Heart right ventricle (tissue), 16 donors: ENCODE results near the gene UBALD2. TPM values are rescaled to one million over a fixed set of nuclear protein-coding genes. Genes with fewer than 3 reads are reported as not detected.
"Not testable (repeated sequence)": the region's sequence is repeated elsewhere in the genome, so short reads cannot be mapped to it uniquely, and the experiment has no call there.

Experiments used
- ATAC-seq, 8 donors: fragments of 200-7000 bp; cut with Tn5 transposase; one replicate each; pipeline ENCODE4 v1.9.1; 2020; ENCODE audit warnings: mild to moderate bottlenecking in 8 of 8, moderate library complexity in 8 of 8, moderate number of reproducible peaks in 1 of 8
- DNase-seq, 2 donors: peaks; one replicate each; pipeline ENCODE4 v3.0.0-alpha.2; 2020
- H3K27ac ChIP-seq, 10 donors: fragments of 200-600 bp; sonication (generic) in 2 of 10; one replicate each; pipeline versions ENCODE4 v1.5.0 to v1.8.0; 2020 to 2022; ENCODE audit warnings: mild to moderate bottlenecking in 3 of 10
- H3K27me3 ChIP-seq, 7 donors: fragments of 200-600 bp; one replicate each; pipeline ENCODE4 v1.8.0; 2021 to 2022; ENCODE audit warnings: mild to moderate bottlenecking in 2 of 7
- H3K36me3 ChIP-seq, 9 donors: fragments of 200-600 bp; sonication (generic) in 1 of 9; one replicate each; pipeline versions ENCODE4 v1.5.0 to v1.8.0; 2020 to 2022; ENCODE audit warnings: mild to moderate bottlenecking in 2 of 9
- H3K4me1 ChIP-seq, 9 donors: fragments of 200-600 bp; sonication (generic) in 1 of 9; one replicate each; pipeline versions ENCODE4 v1.5.0 to v1.8.0; 2020 to 2022; ENCODE audit warnings: mild to moderate bottlenecking in 4 of 9
- H3K4me3 ChIP-seq, 10 donors: fragments of 200-600 bp; sonication (generic) in 2 of 10; one replicate each; pipeline versions ENCODE4 v1.5.0 to v1.8.0; 2020 to 2022; ENCODE audit warnings: mild to moderate bottlenecking in 7 of 10, moderate library complexity in 2 of 10
- H3K9me3 ChIP-seq, 11 donors: fragments of 200-600 bp in 10 of 11; sonication (generic) in 2 of 11; one replicate each; pipeline versions ENCODE4 v1.5.0 to v1.8.0; 2013 to 2022; ENCODE audit warnings: mild to moderate bottlenecking in 2 of 11, control low read depth in 1 of 11, moderate library complexity in 1 of 11
- CTCF ChIP-seq, 9 donors: fragments of 200-600 bp; sonication (generic) in 2 of 9; IDR thresholded peaks; one replicate each; pipeline versions ENCODE4 v1.5.0 to v1.8.0; 2021 to 2022; ENCODE audit warnings: antibody characterized with exemption in 9 of 9, mild to moderate bottlenecking in 5 of 9, moderate library complexity in 1 of 9
- WGBS, 2 donors: extraction: QIAGEN DNeasy Blood & Tissue Kit; methylation state at CpG; one replicate each; pipeline ENCODE4 v1.1.7; 2013; ENCODE audit warnings: inconsistent platforms in 1 of 2; 5-methylcytosine and 5-hydroxymethylcytosine counted together
- intact Hi-C, 10 donors: fragments of 100-400 bp; cut with DNase I; formaldehyde crosslinking; loops; one replicate each; pipeline versions ENCODE4 v1.11.1 to v1.14.2; 2022
- polyA plus RNA-seq, 2 donors: library from polyadenylated mRNA; stranded (reverse); fragments of 200-250 nt; gene quantifications; one replicate each; pipeline ENCODE4 v1.2.3, GENCODE V29; 2013
- total RNA-seq, 10 donors: library from RNA; stranded (reverse); fragmentation: NEBNext Ultra II Directional in 3 of 10; extraction: Animal tissue kit (Norgen Biotek cat#: 25700) in 3 of 10; gene quantifications; one replicate each; pipeline versions ENCODE4 v1.2.1 to v1.2.4, GENCODE V29; 2021 to 2023
- donor health status: Arrhythmogenic right ventricular cardiomyopathy.
- donor health status: ischemic (EF 13 %, LVEDD 7.1; RV severe dilation, severe dysfunction).
- donor health status: healthy with polysubstance abuse.
- donor health status: DM: no; HTN: yes; CAD: no.
- donor health status: DM: no; HTN: no; CAD: no.
- donor health status: ischemic (EF 25% LVEDD 6.9; RV normal size, moderate dysfunction).
- donor health status: ischemic (EF 25% LVEDD 5.7; RV mildly dilated, moderate dysfunction).
- donor health status: healthy.
- donor health status: DM: yes; HTN: yes; CAD: no.
- donor health status: Ischemic cardiomyopathy.
- donor health status: ischemic (EF 35%, LVEDD 5.7; RV mildly dilated, moderate dysfunction).
- donor health status: nonischemic (EF 11% LVEDD 7.7; RV severe dilation, severe dysfunction).
- donor health status: DM: yes; HTN: yes; CAD: no.
- donor health status: PGD.
- donor health status: ischemic (EF 29% LVEDD 5.4; RV normal size, mild dysfunction).
- donor health status: nonischemic (EF 23%, LVEDD 6.1; RV moderate dilation, normal function).

UBALD2 gene
- total and polyA plus RNA-seq, 12 donors, result 13.3 to 50.7 (median 26.5) TPM

DNA sequence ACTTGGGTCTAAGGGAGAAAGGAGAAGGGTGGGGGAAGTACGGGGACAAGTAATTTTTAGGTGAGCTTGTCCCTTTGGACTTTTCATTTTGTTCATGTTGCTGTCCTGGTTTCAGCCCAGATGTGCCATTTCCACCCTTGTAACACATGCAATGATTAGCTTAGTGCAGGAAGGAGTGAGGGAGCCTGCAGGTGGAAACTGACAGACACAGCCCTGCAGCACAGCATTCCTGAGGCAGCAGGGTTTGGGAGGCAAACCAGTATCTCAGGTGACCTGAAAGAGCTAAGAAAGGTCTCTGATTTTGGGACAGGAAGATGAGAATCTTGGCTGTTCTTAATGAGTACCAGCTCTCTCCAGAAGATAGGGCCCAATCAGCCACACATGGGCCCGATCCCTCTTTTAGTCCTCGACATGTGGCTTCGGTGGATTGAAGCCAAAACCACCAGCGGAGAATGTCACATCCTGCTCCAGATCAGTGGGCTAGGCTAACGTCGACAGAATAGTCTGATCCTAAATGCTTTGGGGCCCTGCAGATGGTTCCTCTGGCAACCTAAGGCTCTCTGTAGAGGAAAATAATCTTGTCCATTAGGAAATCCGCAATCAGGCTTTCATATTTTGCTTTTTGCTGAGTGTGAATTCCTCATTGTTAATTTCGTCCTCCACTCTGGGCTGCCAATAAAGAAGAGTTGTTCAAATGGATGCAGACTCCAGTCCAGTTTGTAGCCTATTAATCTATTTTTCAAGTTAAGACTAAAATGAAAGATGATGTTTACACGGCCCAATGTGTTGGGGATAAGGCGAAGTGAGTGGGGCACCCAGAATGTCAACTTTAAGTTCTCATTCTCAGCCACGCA, 21.1 kb upstream of the UBALD2 start:
- no peak for ATAC-seq
- intact Hi-C loops, result loop anchor here in 1 of 10 donors (5.0 kb wide), 1 partner anchor 33 kb away; no protein-coding TSS in a partner anchor
- Histone ChIP-seq H3K36me3 (no peaks in the 10 kb centered on the region), H3K4me3 (no peak overlapping the region), H3K27ac (no peak overlapping the region), H3K9me3 (no peaks in the 10 kb centered on the region), H3K4me1 (peaks cover 4 to 54% (median 15%) of the 10 kb centered on the region in 9 donors), H3K27me3 (peaks cover 0 to 48% (median 0%) of the 10 kb centered on the region in 7 donors)
- WGBS, 2 donors, result 75 to 78% methylated on average over 12 of the region's 12 CpGs
- no peak for DNase-seq
- TF ChIP-seq CTCF (IDR thresholded peaks at IDR 0.05), result no peak

- not testable (repeated sequence) for H3K27ac ChIP-seq, H3K36me3 ChIP-seq, H3K4me3 ChIP-seq, ATAC-seq, H3K9me3 ChIP-seq, DNase-seq
- 96 to 97% methylated on average over 8 of the region's 8 CpGs for WGBS, 2 donors
- H3K27me3 ChIP-seq, result peaks cover 0 to 41% (median 0%) of the 10 kb centered on the region in 7 donors
- H3K4me1 ChIP-seq, result peaks cover 2 to 50% (median 11%) of the 10 kb centered on the region in 9 donors
- intact Hi-C loops, result loop anchor here in 1 of 10 donors (5.0 kb wide), 1 partner anchor 33 kb away; no protein-coding TSS in a partner anchor
Measured at GRCh38 chr17:76244721-76245120, 20.4 kb upstream of the UBALD2 start.

DNA sequence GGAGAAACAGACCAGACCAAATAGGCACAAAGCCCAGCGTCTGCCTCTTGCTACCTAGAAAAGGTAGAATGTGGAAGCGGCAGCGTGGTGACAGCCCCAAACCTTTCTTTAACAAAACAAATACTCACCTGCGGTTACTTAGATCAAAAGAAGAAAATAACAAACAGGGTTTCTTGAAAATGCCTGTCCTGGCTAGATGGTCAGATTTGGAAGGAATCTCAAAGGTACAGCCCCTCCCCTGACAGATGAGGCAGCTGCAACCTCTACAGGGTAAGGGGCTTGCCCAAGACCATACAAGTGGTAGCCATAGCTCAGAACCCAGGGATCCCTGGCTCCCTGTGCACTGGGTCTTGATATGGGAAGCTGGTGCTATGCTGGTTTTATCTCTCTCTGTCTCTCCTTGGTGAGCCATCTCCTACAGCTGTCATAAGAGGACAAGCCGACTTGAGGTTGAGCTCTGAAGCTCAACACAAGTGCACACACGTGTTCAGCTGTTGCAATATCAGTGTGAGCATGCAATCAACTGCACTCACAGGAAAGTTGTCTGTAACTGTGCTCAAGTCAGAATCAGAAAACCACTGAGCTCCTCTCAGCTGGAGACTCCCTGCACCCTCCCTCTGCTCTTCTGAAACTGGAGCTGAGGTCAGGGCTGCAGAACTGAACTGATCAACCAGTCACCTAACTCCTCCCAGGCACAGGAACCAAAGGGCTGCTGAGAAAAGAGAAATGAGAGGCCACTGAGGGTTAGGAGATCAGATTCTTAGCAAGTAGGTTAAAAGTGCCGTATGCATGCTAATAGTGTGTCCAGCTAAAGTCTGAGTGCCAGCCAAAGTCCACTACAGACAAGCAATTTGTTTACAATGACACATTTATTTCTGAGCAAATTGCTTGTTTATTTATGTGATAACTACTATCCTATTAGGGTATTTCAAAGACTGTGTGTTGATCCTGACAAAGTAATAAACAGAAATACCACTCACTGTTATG, 18.8 kb upstream of the UBALD2 start:
- TF ChIP-seq CTCF (IDR thresholded peaks at IDR 0.05), result no peak
- peaks cover 0 to 47% (median 5%) of the 10 kb centered on the region in 9 donors for H3K4me1 ChIP-seq
- H3K27me3 ChIP-seq, result peaks cover 0 to 30% (median 0%) of the 10 kb centered on the region in 7 donors
- ATAC-seq, result peak in 1 of 8 donors; percentile 66
- no peak overlapping the region for H3K4me3 ChIP-seq
- DNase-seq, result no peak
- H3K9me3 ChIP-seq, result no peaks in the 10 kb centered on the region
- no peaks in the 10 kb centered on the region for H3K36me3 ChIP-seq
- H3K27ac ChIP-seq, result peak overlapping the region in 1 of 10 donors; percentile 39
- intact Hi-C loops, result no loop called here
- whole genome bisulfite sequencing, 2 donors, result 76 to 77% methylated on average over 7 of the region's 7 CpGs

GRCh38 chr17:76247304-76247703, 17.8 kb upstream of the UBALD2 start:
- H3K27me3 ChIP-seq, result peaks cover 0 to 21% (median 0%) of the 10 kb centered on the region in 7 donors
- H3K27ac ChIP-seq, result no peak overlapping the region
- intact Hi-C loops, result no loop called here
- 93 to 95% methylated on average over 8 of the region's 8 CpGs for WGBS, 2 donors
- H3K4me3 ChIP-seq, result no peak overlapping the region
- peaks cover 0 to 51% (median 5%) of the 10 kb centered on the region in 9 donors for H3K4me1 ChIP-seq
- ATAC-seq (no peak), DNase-seq (no peak)
- H3K36me3 ChIP-seq, result no peaks in the 10 kb centered on the region
- no peak for TF ChIP-seq CTCF (IDR thresholded peaks at IDR 0.05)
- H3K9me3 ChIP-seq, result no peaks in the 10 kb centered on the region
